IMR-90 (cell line): Measurements from ENCODE around the gene SLC4A11. TPM values are rescaled to one million over a fixed set of nuclear protein-coding genes. Genes with fewer than 3 reads are reported as not detected.

ENCODE experiments used
- ATAC-seq: fragments of 200-7000 bp; cut with Tn5 transposase; 2 replicates; pipeline ENCODE4 v1.9.1; 2020; ENCODE audit warnings: low read depth, mild to moderate bottlenecking, moderate library complexity
- BruUV-seq: library from RNA; stranded (reverse); fragments of 400-500 nt; replicated peaks from 2 replicates; lab custom pipeline; 2021; lab: Mats Ljungman, UMichigan
- CTCF ChIA-PET: fragments of 300-600 bp; formaldehyde crosslinking; extraction: SDS; loops from one replicate; lab custom pipeline; 2021; ENCODE audit warnings: antibody characterized with exemption; lab: Yijun Ruan, JAX
- POLR2A ChIA-PET: fragments of 300-600 bp; sonication (Branson Sonifier 250); formaldehyde crosslinking; loops from one replicate; lab custom pipeline; 2022; ENCODE audit warnings: antibody characterized with exemption; ENCODE audit not compliant: unreplicated experiment; lab: Charles Lee
- DNase-seq: peaks from one replicate; pipeline ENCODE4 v3.0.0; 2013
- H2AFZ ChIP-seq: replicated peaks from 2 replicates; pipeline ENCODE3; 2013; ENCODE audit warnings: low read length, mild to moderate bottlenecking; ENCODE audit not compliant: poor library complexity
- H2AK5ac ChIP-seq: 2 replicates; pipeline ENCODE4 v1.6.1; 2013; ENCODE audit warnings: low read depth, low read length, inconsistent platforms
- H2AK9ac ChIP-seq: replicated peaks from 2 replicates; pipeline ENCODE3; 2013; ENCODE audit warnings: mild to moderate bottlenecking, low read depth, low read length, moderate library complexity; ENCODE audit not compliant: poor library complexity
- H2BK120ac ChIP-seq: 2 replicates; pipeline ENCODE4 v1.6.1; 2013; ENCODE audit warnings: low read depth, low read length, inconsistent platforms
- H2BK15ac ChIP-seq: 3 replicates; pipeline ENCODE4 v1.6.1; 2013; ENCODE audit warnings: low read depth, low read length, inconsistent platforms
- H2BK20ac ChIP-seq: 2 replicates; pipeline ENCODE4 v1.6.1; 2013; ENCODE audit warnings: low read depth, mild to moderate bottlenecking, inconsistent platforms, low read length, moderate library complexity
- H2BK5ac ChIP-seq: 2 replicates; pipeline ENCODE4 v1.6.1; 2013; ENCODE audit warnings: mild to moderate bottlenecking, low read depth, low read length, inconsistent platforms; ENCODE audit not compliant: poor library complexity, severe bottlenecking
- H3K14ac ChIP-seq: replicated peaks from 2 replicates; pipeline ENCODE4 v1.6.1; 2013; ENCODE audit warnings: low read depth, low read length, inconsistent platforms
- H3K18ac ChIP-seq: 2 replicates; pipeline ENCODE4 v1.6.1; 2013; ENCODE audit warnings: low read depth, low read length, control low read depth
- H3K23ac ChIP-seq: 2 replicates; pipeline ENCODE4 v1.6.1; 2013; ENCODE audit warnings: low read depth, low read length, inconsistent platforms
- H3K27ac ChIP-seq: 2 replicates; pipeline ENCODE4 v1.5.1; 2013; ENCODE audit warnings: mild to moderate bottlenecking, control low read depth, low read length; ENCODE audit not compliant: insufficient read depth
- H3K27me3 ChIP-seq: 2 replicates; pipeline ENCODE4 v1.6.1; 2013; ENCODE audit warnings: low read length; ENCODE audit not compliant: control insufficient read depth, insufficient read depth
- H3K36me3 ChIP-seq: 2 replicates; pipeline ENCODE4 v1.6.1; 2013; ENCODE audit warnings: low read length, mixed read lengths; ENCODE audit not compliant: control insufficient read depth, insufficient read depth
- H3K4ac ChIP-seq: 2 replicates; pipeline ENCODE4 v1.6.1; 2013; ENCODE audit warnings: low read depth, low read length, inconsistent platforms
- H3K4me1 ChIP-seq: 2 replicates; pipeline ENCODE4 v1.6.1; 2013; ENCODE audit warnings: low read length, mixed read lengths; ENCODE audit not compliant: control insufficient read depth, insufficient read depth
- H3K4me2 ChIP-seq: 2 replicates; pipeline ENCODE4 v1.6.1; 2013; ENCODE audit warnings: low read depth, mild to moderate bottlenecking, control low read depth, low read length, moderate library complexity
- H3K4me3 ChIP-seq: 2 replicates; pipeline ENCODE4 v1.5.1; 2013; ENCODE audit warnings: low read depth, mild to moderate bottlenecking, control low read depth, low read length, moderate library complexity; ENCODE audit not compliant: insufficient read depth
- H3K56ac ChIP-seq: 2 replicates; pipeline ENCODE4 v1.6.1; 2013; ENCODE audit warnings: low read length, inconsistent platforms; ENCODE audit not compliant: insufficient read depth; ENCODE audit errors: extremely low read depth
- H3K79me1 ChIP-seq, 2 experiments: 2 replicates each; pipeline ENCODE4 v1.6.1; 2013; ENCODE audit warnings: low read length in 2 of 2, inconsistent platforms in 1 of 2, low read depth in 1 of 2
- H3K9ac ChIP-seq: 2 replicates; pipeline ENCODE4 v1.6.1; 2013; ENCODE audit warnings: low read depth, low read length, control low read depth
- H3K9me1 ChIP-seq: 2 replicates; pipeline ENCODE4 v1.6.1; 2013; ENCODE audit warnings: low read length, inconsistent platforms; ENCODE audit not compliant: insufficient read depth
- H3K9me3 ChIP-seq: 2 replicates; pipeline ENCODE4 v1.6.1; 2013; ENCODE audit warnings: low read length; ENCODE audit not compliant: control insufficient read depth, insufficient read depth
- H4K20me1 ChIP-seq: 2 replicates; pipeline ENCODE4 v1.6.1; 2013; ENCODE audit warnings: low read length, inconsistent platforms; ENCODE audit not compliant: insufficient read depth
- H4K5ac ChIP-seq: 2 replicates; pipeline ENCODE4 v1.6.1; 2013; ENCODE audit warnings: mild to moderate bottlenecking, low read depth, low read length, control low read depth
- H4K8ac ChIP-seq, 2 experiments: 2 replicates each; pipeline ENCODE4 v1.6.1; 2013; ENCODE audit warnings: low read depth in 2 of 2, low read length in 2 of 2, control low read depth in 1 of 2, inconsistent platforms in 1 of 2
- H4K91ac ChIP-seq: 2 replicates; pipeline ENCODE4 v1.6.1; 2013; ENCODE audit warnings: low read depth, low read length, inconsistent platforms; ENCODE audit not compliant: insufficient read depth
- BHLHE40 ChIP-seq: fragments of 150-350 bp; IDR thresholded peaks from 2 replicates; pipeline ENCODE4 v1.6.1; 2016; ENCODE audit warnings: mild to moderate bottlenecking, low read depth, low read length
- CEBPB ChIP-seq: IDR thresholded peaks from 2 replicates; pipeline ENCODE4 v1.6.1; 2012; ENCODE audit warnings: low read depth, low read length, improper control_type of control experiment
- CHD1 ChIP-seq: IDR thresholded peaks from 2 replicates; pipeline ENCODE4 v1.6.1; 2012; ENCODE audit warnings: low read depth, low read length, improper control_type of control experiment
- FOS ChIP-seq: fragments of 150-350 bp; IDR thresholded peaks from 2 replicates; pipeline ENCODE4 v1.6.1; 2016; ENCODE audit warnings: low read depth, low read length
- MAFK ChIP-seq: IDR thresholded peaks from 2 replicates; pipeline ENCODE4 v1.6.1; 2012; ENCODE audit warnings: low read depth, low read length, improper control_type of control experiment
- MAZ ChIP-seq: IDR thresholded peaks from 2 replicates; pipeline ENCODE4 v1.6.1; 2012; ENCODE audit warnings: low read depth, mild to moderate bottlenecking, low read length, improper control_type of control experiment, moderate library complexity, borderline replicate concordance
- MXI1 ChIP-seq: IDR thresholded peaks from 2 replicates; pipeline ENCODE4 v1.6.1; 2012; ENCODE audit warnings: low read depth, mild to moderate bottlenecking, low read length, moderate library complexity, borderline replicate concordance
- NFE2L2 ChIP-seq: fragments of 150-350 bp; IDR thresholded peaks from 2 replicates; pipeline ENCODE4 v1.6.1; 2016; ENCODE audit warnings: low read depth, mild to moderate bottlenecking, low read length
- POLR2A ChIP-seq: IDR thresholded peaks from 2 replicates; pipeline ENCODE4 v1.6.1; 2012; ENCODE audit warnings: mild to moderate bottlenecking, low read depth, low read length
- RAD21 ChIP-seq: IDR thresholded peaks from 2 replicates; pipeline ENCODE4 v1.6.1; 2012; ENCODE audit warnings: low read length, improper control_type of control experiment
- RCOR1 ChIP-seq: IDR thresholded peaks from 2 replicates; pipeline ENCODE4 v1.6.1; 2012; ENCODE audit warnings: mild to moderate bottlenecking, low read length, improper control_type of control experiment; ENCODE audit not compliant: insufficient replicate concordance
- RFX5 ChIP-seq: IDR thresholded peaks from 2 replicates; pipeline ENCODE4 v1.8.0; 2012; ENCODE audit warnings: low read depth, mild to moderate bottlenecking, low read length, moderate library complexity
- SMC3 ChIP-seq: fragments of 150-350 bp; IDR thresholded peaks from 2 replicates; pipeline ENCODE4 v1.6.1; 2016; ENCODE audit warnings: low read depth, mild to moderate bottlenecking, antibody characterized with exemption, low read length, moderate library complexity
- WGBS, 2 experiments: methylation state at CpG; one replicate each; pipeline versions ENCODE4 v1.1.5 to v1.1.7; 2013; ENCODE audit warnings: missing lambda C conversion rate in 2 of 2; ENCODE audit not compliant: insufficient read length in 1 of 2; ENCODE audit errors: extremely low coverage in 2 of 2; 5-methylcytosine and 5-hydroxymethylcytosine counted together
- dilution Hi-C: fragments of 300-500 bp; cut with HindIII; formaldehyde crosslinking; loops from one replicate; pipeline ENCODE4 v1.14.3; 2018; ENCODE audit warnings: low sequenced_read_pairs; ENCODE audit not compliant: unreplicated experiment
- in situ Hi-C: fragments of 300-500 bp; cut with MboI; formaldehyde crosslinking; loops from 3 replicates; pipeline ENCODE4 v1.14.3; 2019; ENCODE audit warnings: low sequenced_read_pairs, inconsistent platforms, mixed read lengths
- intact Hi-C: fragments of 100-400 bp; cut with micrococcal nuclease; formaldehyde crosslinking; loops from 2 replicates; pipeline ENCODE4 v1.10.0; 2022
- polyA plus RNA-seq, 3 experiments: library from polyadenylated mRNA; depleted of rRNA; stranded (reverse); fragments of >200 nt; gene quantifications; 2 replicates each; pipeline ENCODE4 v1.2.3, GENCODE V29; 2012; ENCODE audit warnings: low replicate concordance in 1 of 3
- total RNA-seq: library from RNA; depleted of rRNA; stranded (reverse); fragments of >200 nt; gene quantifications from 2 replicates; pipeline ENCODE4 v1.2.3, GENCODE V29; 2012
- TF ChIP-seq, protein P1 (sequence below): conservative IDR thresholded peaks from 2 replicates; pipeline ENCODE4 v1.5.1; 2012; ENCODE audit warnings: mild to moderate bottlenecking, low read depth, low read length, improper control_type of control experiment
- TF ChIP-seq, protein P2 (sequence below): fragments of 150-350 bp; IDR thresholded peaks from 2 replicates; pipeline ENCODE4 v1.6.1; 2016; ENCODE audit warnings: low read depth, mild to moderate bottlenecking, low read length, moderate library complexity, borderline replicate concordance
- TF ChIP-seq, protein P3 (sequence below): fragments of 150-350 bp; IDR thresholded peaks from 2 replicates; pipeline ENCODE4 v1.6.1; 2017; ENCODE audit warnings: mild to moderate bottlenecking, antibody characterized with exemption, low read length, low read depth

The SLC4A11 gene
- total and polyA plus RNA-seq, 2 of the 4 experiments (the other 2 are of a cell fraction), result 0.36 to 0.79 TPM

DNA sequence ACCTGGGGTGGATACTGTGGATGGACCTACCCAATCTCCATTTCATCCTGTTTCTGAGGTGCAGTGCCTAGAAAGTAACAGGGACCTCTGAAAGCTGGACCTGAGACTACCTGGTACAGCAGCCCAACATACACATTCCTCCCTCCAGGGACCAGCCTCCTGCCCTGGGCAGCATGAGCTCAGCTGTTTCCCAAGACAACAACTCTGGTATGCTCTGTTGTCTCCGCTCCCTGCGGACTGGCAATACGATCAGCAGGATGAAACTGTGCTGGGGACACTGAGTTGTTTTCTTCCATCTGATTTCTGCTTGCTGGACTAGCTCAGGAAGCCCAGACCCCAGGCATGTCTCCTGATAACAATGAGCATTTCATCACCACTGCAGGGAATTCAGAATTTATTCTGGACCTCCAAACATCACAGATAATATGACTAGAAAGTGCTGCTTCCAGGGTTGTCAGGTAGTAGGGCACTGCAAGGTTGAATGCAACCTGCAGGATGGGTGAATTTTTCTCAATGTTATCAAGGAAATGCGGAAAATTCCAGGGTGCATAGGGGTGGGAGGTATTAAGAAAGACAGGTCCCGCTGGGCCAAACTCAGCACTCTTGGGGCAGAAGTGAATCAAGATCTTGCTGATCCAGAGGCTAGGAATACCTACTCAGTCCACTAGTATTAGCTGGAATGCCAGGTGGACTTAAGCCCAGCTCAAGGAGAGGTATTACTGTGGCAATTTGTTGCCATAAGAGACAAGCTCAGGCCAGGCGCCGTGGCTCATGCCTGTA, 38.9 kb upstream of the SLC4A11 start:
- no peaks in the 10 kb centered on the region for H4K20me1 ChIP-seq
- H3K27ac ChIP-seq, result no peak overlapping the region
- H3K9me3 ChIP-seq, result no peaks in the 10 kb centered on the region
- intact Hi-C loops (no loop called here), in situ Hi-C loops (no loop called here), dilution Hi-C loops (no loop called here)
- H3K14ac ChIP-seq, result no peak overlapping the region
- no peak overlapping the region for H3K23ac ChIP-seq
- ChIA-PET POLR2A (no interaction called here), CTCF (no interaction called here)
- no TSS peak for BruUV-seq
- no peak for DNase-seq
- no peak overlapping the region for H4K91ac ChIP-seq
- no peak overlapping the region for H2AK5ac ChIP-seq
- H3K4ac ChIP-seq, result no peak overlapping the region
- WGBS, 2 experiments, result 93% methylated on average over 3 of the region's 7 CpGs; no CpG with 5 or more reads in 1 of the 2 experiments
- TF ChIP-seq FOS (no peak), MAFK (no peak), MAZ (no peak), CEBPB (no peak), BHLHE40 (no peak), CHD1 (no peak), SMC3 (no peak), RAD21 (no peak), POLR2A (no peak), MXI1 (no peak), RFX5 (no peak), NFE2L2 (no peak), RCOR1 (no peak)
- TF ChIP-seq, protein P1, sequence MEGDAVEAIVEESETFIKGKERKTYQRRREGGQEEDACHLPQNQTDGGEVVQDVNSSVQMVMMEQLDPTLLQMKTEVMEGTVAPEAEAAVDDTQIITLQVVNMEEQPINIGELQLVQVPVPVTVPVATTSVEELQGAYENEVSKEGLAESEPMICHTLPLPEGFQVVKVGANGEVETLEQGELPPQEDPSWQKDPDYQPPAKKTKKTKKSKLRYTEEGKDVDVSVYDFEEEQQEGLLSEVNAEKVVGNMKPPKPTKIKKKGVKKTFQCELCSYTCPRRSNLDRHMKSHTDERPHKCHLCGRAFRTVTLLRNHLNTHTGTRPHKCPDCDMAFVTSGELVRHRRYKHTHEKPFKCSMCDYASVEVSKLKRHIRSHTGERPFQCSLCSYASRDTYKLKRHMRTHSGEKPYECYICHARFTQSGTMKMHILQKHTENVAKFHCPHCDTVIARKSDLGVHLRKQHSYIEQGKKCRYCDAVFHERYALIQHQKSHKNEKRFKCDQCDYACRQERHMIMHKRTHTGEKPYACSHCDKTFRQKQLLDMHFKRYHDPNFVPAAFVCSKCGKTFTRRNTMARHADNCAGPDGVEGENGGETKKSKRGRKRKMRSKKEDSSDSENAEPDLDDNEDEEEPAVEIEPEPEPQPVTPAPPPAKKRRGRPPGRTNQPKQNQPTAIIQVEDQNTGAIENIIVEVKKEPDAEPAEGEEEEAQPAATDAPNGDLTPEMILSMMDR, result no peak
- TF ChIP-seq, protein P2, sequence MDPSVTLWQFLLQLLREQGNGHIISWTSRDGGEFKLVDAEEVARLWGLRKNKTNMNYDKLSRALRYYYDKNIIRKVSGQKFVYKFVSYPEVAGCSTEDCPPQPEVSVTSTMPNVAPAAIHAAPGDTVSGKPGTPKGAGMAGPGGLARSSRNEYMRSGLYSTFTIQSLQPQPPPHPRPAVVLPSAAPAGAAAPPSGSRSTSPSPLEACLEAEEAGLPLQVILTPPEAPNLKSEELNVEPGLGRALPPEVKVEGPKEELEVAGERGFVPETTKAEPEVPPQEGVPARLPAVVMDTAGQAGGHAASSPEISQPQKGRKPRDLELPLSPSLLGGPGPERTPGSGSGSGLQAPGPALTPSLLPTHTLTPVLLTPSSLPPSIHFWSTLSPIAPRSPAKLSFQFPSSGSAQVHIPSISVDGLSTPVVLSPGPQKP, result no peak
- TF ChIP-seq, protein P3, sequence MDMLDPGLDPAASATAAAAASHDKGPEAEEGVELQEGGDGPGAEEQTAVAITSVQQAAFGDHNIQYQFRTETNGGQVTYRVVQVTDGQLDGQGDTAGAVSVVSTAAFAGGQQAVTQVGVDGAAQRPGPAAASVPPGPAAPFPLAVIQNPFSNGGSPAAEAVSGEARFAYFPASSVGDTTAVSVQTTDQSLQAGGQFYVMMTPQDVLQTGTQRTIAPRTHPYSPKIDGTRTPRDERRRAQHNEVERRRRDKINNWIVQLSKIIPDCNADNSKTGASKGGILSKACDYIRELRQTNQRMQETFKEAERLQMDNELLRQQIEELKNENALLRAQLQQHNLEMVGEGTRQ, result no peak
- H2BK20ac ChIP-seq, result no peak overlapping the region
- no peak overlapping the region for H2AK9ac ChIP-seq
- H3K79me1 ChIP-seq, result no peaks in the 10 kb centered on the region
- no peak overlapping the region for H2BK120ac ChIP-seq
- H3K27me3 ChIP-seq, result no peaks in the 10 kb centered on the region
- H3K9ac ChIP-seq, result no peak overlapping the region
- H2AFZ ChIP-seq, result no peak overlapping the region
- peaks cover 50% of the 10 kb centered on the region for H3K36me3 ChIP-seq
- no peaks in the 10 kb centered on the region for H3K4me1 ChIP-seq
- no peak for ATAC-seq
- no peak overlapping the region for H3K4me3 ChIP-seq
- H4K8ac ChIP-seq, result no peak overlapping the region
- H3K18ac ChIP-seq, result no peak overlapping the region
- H3K56ac ChIP-seq, result no peak overlapping the region
- no peaks in the 10 kb centered on the region for H3K9me1 ChIP-seq
- H2BK15ac ChIP-seq, result no peak overlapping the region
- H4K5ac ChIP-seq, result no peak overlapping the region
- no peak overlapping the region for H3K4me2 ChIP-seq
- H2BK5ac ChIP-seq, result no peak overlapping the region
